Measurements from ENCODE around the gene SLC39A7. TPM values are rescaled to one million over a fixed set of nuclear protein-coding genes. Genes with fewer than 3 reads are reported as not detected.
A peak's percentile ranks its signal among the peaks of the same experiment; 100 is the strongest.

Gene SLC39A7
- total RNA-seq, 4 donors from 2014 or later: 54.6 to 79.9 (median 66.4) TPM

DNA sequence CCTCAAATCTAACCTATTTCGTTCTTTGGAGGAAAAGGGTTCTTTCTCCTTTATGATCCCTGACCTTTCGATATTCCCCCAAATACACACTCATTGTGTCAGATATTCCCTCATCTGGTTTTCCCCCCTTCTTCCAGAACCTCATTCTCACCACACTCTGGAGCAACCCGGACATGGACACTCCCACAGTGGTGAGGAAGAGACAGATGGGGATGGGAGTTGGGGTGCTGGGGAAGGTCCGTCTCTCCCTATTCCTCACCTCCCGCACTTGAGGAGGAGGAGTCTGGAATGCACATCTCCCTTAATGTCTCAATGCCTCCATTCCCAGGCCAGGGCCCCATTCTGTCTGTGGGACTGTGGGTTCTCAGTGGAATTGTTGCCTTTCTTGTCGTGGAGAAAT lies 1.3 kb downstream of the SLC39A7 start:
- H3K4me1 ChIP-seq: peaks cover 13 to 80% (median 30%) of the 10 kb centered on the region in 3 donors
- H3K27me3 ChIP-seq: no peaks in the 10 kb centered on the region
- peak overlapping the region in 1 of 2 donors; percentile 95 for H3K4me3 ChIP-seq
- H3K36me3 ChIP-seq: peaks cover 0 to 32% of the 10 kb centered on the region in 2 donors
- H3K27ac ChIP-seq: peak overlapping the region in 2 of 4 donors; percentile 94 to 96
- ATAC-seq: no peak
- no peaks in the 10 kb centered on the region for H3K9me3 ChIP-seq
- WGBS, 2 donors (ENCODE audit: low coverage in 1 of 2): 69 to 83% methylated on average over 1 to 6 of the region's 6 CpGs
- TF ChIP-seq EP300 (IDR thresholded peaks at IDR 0.05): no peak

DNA sequence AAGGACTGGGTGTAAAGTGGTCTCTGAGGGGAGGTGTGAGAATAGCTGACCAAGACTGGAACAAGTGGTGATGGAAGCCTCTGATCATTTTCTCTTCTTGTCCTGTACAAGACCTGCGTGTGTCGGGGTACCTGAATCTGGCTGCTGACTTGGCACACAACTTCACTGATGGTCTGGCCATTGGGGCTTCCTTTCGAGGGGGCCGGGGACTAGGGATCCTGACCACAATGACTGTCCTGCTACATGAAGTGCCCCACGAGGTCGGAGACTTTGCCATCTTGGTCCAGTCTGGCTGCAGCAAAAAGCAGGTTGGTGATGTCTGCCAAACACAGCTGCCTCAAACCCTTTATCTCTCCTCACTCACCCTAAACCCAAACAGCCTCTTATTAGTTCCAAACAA lies 2.1 kb downstream of the SLC39A7 start:
- H3K4me1 ChIP-seq: peaks cover 13 to 81% (median 34%) of the 10 kb centered on the region in 3 donors
- no peak for TF ChIP-seq POLR2AphosphoS5 (IDR thresholded peaks at IDR 0.05)
- no peak for TF ChIP-seq EP300 (IDR thresholded peaks at IDR 0.05)
- TF ChIP-seq, protein P1, sequence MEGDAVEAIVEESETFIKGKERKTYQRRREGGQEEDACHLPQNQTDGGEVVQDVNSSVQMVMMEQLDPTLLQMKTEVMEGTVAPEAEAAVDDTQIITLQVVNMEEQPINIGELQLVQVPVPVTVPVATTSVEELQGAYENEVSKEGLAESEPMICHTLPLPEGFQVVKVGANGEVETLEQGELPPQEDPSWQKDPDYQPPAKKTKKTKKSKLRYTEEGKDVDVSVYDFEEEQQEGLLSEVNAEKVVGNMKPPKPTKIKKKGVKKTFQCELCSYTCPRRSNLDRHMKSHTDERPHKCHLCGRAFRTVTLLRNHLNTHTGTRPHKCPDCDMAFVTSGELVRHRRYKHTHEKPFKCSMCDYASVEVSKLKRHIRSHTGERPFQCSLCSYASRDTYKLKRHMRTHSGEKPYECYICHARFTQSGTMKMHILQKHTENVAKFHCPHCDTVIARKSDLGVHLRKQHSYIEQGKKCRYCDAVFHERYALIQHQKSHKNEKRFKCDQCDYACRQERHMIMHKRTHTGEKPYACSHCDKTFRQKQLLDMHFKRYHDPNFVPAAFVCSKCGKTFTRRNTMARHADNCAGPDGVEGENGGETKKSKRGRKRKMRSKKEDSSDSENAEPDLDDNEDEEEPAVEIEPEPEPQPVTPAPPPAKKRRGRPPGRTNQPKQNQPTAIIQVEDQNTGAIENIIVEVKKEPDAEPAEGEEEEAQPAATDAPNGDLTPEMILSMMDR (IDR thresholded peaks at IDR 0.05): no peak
- TF ChIP-seq POLR2A (IDR thresholded peaks at IDR 0.05): no peak
- no peak overlapping the region for H3K4me3 ChIP-seq
- no peak overlapping the region for H3K27ac ChIP-seq
- peaks cover 0 to 23% of the 10 kb centered on the region in 2 donors for H3K36me3 ChIP-seq
- WGBS, 2 donors (ENCODE audit: low coverage in 1 of 2): 75 to 96% methylated on average over 2 to 4 of the region's 6 CpGs
- H3K9me3 ChIP-seq: no peaks in the 10 kb centered on the region
- ATAC-seq: no peak
- H3K27me3 ChIP-seq: no peaks in the 10 kb centered on the region

DNA sequence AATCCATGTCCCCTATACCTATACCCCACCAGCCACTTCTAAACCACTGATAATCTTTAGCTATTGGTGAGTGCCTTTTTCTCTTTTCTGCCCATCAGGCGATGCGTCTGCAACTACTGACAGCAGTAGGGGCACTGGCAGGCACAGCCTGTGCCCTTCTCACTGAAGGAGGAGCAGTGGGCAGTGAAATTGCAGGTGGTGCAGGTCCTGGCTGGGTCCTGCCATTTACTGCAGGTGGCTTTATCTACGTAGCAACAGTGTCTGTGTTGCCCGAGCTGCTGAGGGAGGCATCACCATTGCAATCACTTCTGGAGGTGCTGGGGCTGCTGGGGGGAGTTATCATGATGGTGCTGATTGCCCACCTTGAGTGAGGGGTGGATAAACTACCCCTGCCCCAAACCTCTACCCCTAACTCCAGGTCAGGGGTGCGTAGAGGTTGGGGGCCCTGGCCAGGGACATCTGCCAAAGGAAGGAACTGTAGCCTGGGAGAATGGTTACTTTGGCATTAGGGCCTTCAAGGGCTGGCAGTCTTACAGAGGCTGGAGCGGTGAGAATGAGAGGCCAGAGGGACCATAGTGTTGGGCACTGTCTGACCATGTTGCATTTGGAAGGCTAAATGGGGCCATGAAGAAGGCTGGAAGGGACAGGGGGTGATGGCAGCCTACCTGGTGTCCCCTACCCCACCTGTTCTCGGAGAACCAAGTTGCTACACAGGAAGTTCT lies 2.9 kb downstream of the SLC39A7 start:
- WGBS, 2 donors (ENCODE audit: low coverage in 1 of 2): 80% methylated on average over 4 of the region's 7 CpGs; no CpG with 5 or more reads in 1 of the 2 donors
- TF ChIP-seq EP300 (IDR thresholded peaks at IDR 0.05) (no peak), POLR2A (IDR thresholded peaks at IDR 0.05) (no peak), POLR2AphosphoS5 (IDR thresholded peaks at IDR 0.05) (no peak)
- TF ChIP-seq, protein P1 (IDR thresholded peaks at IDR 0.05): no peak
- peaks cover 13 to 76% (median 34%) of the 10 kb centered on the region in 3 donors for H3K4me1 ChIP-seq

DNA sequence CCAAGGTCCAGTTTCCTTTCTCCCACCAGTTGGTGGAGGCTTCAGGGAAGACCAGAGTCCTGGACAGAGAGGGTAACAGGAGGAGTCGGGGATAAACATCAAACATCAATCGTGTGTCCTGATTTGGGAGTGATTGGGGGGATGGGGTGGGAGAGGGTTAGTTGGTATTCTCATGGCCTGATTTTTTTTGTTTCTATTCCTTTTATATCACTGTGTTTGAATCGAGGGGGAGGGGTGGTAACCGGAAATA lies 3.4 kb downstream of the SLC39A7 start:
- Histone ChIP-seq H3K9me3 (no peaks in the 10 kb centered on the region), H3K4me1 (peaks cover 10 to 76% (median 32%) of the 10 kb centered on the region in 3 donors), H3K36me3 (peaks cover 0 to 23% of the 10 kb centered on the region in 2 donors), H3K4me3 (peak overlapping the region in 1 of 2 donors; percentile 74), H3K27ac (peak overlapping the region in 2 of 4 donors; percentile 76 to 78), H3K27me3 (no peaks in the 10 kb centered on the region)
- TF ChIP-seq POLR2AphosphoS5 (IDR thresholded peaks at IDR 0.05): no peak
- TF ChIP-seq, protein P1 (IDR thresholded peaks at IDR 0.05): no peak
- TF ChIP-seq POLR2A (IDR thresholded peaks at IDR 0.05): no peak
- no peak for TF ChIP-seq EP300 (IDR thresholded peaks at IDR 0.05)
- 4% methylated on average over 4 of the region's 4 CpGs; no CpG with 5 or more reads in 1 of the 2 donors for WGBS, 2 donors (ENCODE audit: low coverage in 1 of 2)
- ATAC-seq: no peak

More for the DNA sequence above, 2.9 kb downstream of the SLC39A7 start:
- Histone ChIP-seq H3K4me3 (no peak overlapping the region), H3K9me3 (no peaks in the 10 kb centered on the region), H3K27ac (peak overlapping the region in 2 of 4 donors; percentile 76 to 78), H3K36me3 (peaks cover 0 to 23% of the 10 kb centered on the region in 2 donors), H3K27me3 (no peaks in the 10 kb centered on the region)
- ATAC-seq: no peak

DNA sequence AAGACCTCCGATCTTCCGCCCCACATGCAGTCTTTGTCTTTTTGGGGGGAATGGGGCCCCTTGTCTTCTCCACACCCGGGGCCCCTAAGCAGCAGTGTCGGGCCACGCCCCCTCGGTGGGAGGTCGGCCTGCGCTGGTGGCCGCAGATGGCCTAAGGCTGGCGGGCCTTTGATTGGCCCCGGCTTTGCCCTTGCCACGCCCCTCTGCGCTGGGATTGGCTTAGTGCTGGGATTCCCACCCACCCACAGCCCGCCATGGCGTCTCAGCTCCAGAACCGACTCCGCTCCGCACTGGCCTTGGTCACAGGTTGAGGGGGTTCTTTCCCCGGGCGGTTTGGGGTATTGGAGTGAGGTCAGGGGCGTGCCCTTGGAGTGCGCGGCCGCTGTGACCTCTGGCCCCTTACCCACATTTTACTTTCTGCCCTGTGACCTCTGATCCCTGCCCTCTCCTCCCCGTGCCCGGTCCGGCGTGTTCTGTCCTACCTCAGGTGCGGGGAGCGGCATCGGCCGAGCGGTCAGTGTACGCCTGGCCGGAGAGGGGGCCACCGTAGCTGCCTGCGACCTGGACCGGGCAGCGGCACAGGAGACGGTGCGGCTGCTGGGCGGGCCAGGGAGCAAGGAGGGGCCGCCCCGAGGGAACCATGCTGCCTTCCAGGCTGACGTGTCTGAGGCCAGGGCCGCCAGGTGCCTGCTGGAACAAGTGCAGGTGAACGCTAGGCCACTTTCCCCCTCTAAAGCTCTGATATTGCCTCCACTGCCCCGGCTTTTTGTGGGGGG lies 3.9 kb downstream of the SLC39A7 start, which contains the start of gene HSD17B8:
HSD17B8 (plus strand) TSS at position 241 of the 776 bp plus-strand sequence; CDS start at position 255, 14 bp downstream.
- H3K27ac ChIP-seq: peak within 1 kb of the TSS in 3 of 4 donors; percentile 68 to 78 (median 76)
- 0% methylated on average over 9 of the region's 48 CpGs; no CpG with 5 or more reads in 1 of the 2 donors for WGBS, 2 donors (ENCODE audit: low coverage in 1 of 2)

More for the DNA sequence above, 3.9 kb downstream of the SLC39A7 start, which contains the start of gene HSD17B8:
- H3K4me3 ChIP-seq: peak within 1 kb of the TSS; percentile 27 to 74
- H3K27me3 ChIP-seq: no peaks in the 10 kb centered on the region
- TF ChIP-seq POLR2A (IDR thresholded peaks at IDR 0.05) (no peak), POLR2AphosphoS5 (IDR thresholded peaks at IDR 0.05) (peak; percentile 30)
- peaks cover 9 to 76% (median 27%) of the 10 kb centered on the region in 3 donors for H3K4me1 ChIP-seq
- ATAC-seq: peak; percentile 73
- peaks cover 0 to 25% of the 10 kb centered on the region in 2 donors for H3K36me3 ChIP-seq
- H3K9me3 ChIP-seq: no peaks in the 10 kb centered on the region

Measured in gastroesophageal sphincter (tissue), 4 donors.